GM15510 (cell line): ENCODE measurements around the gene GRIK2.

Experiments used
- POLR2A ChIP-seq: IDR thresholded peaks from 3 replicates; pipeline ENCODE4 v1.6.1; 2011; ENCODE audit warnings: borderline replicate concordance; ENCODE audit not compliant: insufficient read length; ENCODE audit errors: extremely low read depth

The GRIK2 gene

GRCh38 chr6:101595276-101595675, 201.8 kb downstream of the GRIK2 start:
- TF ChIP-seq POLR2A: no peak

- no peak for TF ChIP-seq POLR2A
Observed at GRCh38 chr6:101597693-101598092, 204.2 kb downstream of the GRIK2 start.

GRCh38 chr6:101605426-101605825, 211.9 kb downstream of the GRIK2 start:
- no peak for TF ChIP-seq POLR2A

- no peak for TF ChIP-seq POLR2A
Observed at GRCh38 chr6:101605874-101606273, 212.4 kb downstream of the GRIK2 start.

- no peak for TF ChIP-seq POLR2A
Observed at GRCh38 chr6:101607111-101607690, 213.7 kb downstream of the GRIK2 start.

GRCh38 chr6:101608703-101609102, 215.2 kb downstream of the GRIK2 start:
- no peak for TF ChIP-seq POLR2A

GRCh38 chr6:101613556-101613955, 220.0 kb downstream of the GRIK2 start:
- TF ChIP-seq POLR2A: no peak

- TF ChIP-seq POLR2A: no peak
Observed at GRCh38 chr6:101614774-101615173, 221.3 kb downstream of the GRIK2 start.

- TF ChIP-seq POLR2A: no peak
Observed at GRCh38 chr6:101626269-101626668, 232.8 kb downstream of the GRIK2 start.

- no peak for TF ChIP-seq POLR2A
Observed at GRCh38 chr6:101630941-101631340, 237.4 kb downstream of the GRIK2 start.

GRCh38 chr6:101633081-101633480, 239.6 kb downstream of the GRIK2 start:
- no peak for TF ChIP-seq POLR2A

- TF ChIP-seq POLR2A: no peak
Observed at GRCh38 chr6:101640131-101640530, 246.6 kb downstream of the GRIK2 start.

- no peak for TF ChIP-seq POLR2A
Observed at GRCh38 chr6:101645770-101646169, 252.3 kb downstream of the GRIK2 start.

- TF ChIP-seq POLR2A: no peak
Observed at GRCh38 chr6:101650402-101651100, 257.0 kb downstream of the GRIK2 start.

GRCh38 chr6:101652079-101652478, 258.6 kb downstream of the GRIK2 start:
- TF ChIP-seq POLR2A: no peak

- no peak for TF ChIP-seq POLR2A
Observed at GRCh38 chr6:101655109-101655508, 261.6 kb downstream of the GRIK2 start.
